Activated T-helper 9 cell treated with anti-CD3 and anti-CD28 coated beads, Interleukin-2, amount 50 U/mL, for 16 hours (primary cell): ENCODE measurements around the gene LEFTY2.
"Not testable (repeated sequence)": the region's sequence is repeated elsewhere in the genome, so short reads cannot be mapped to it uniquely, and the experiment has no call there.

ENCODE experiments used
- DNase-seq: peaks from one replicate; pipeline ENCODE4 v3.0.0-alpha.2; 2020; ENCODE audit warnings: low read depth

The LEFTY2 gene

GRCh38 chr1:225953315-225953714 lies 12.3 kb upstream of the LEFTY2 start:
- DNase-seq, result no peak

GRCh38 chr1:225950905-225951497 lies 10.0 kb upstream of the LEFTY2 start:
- DNase-seq, result no peak

GRCh38 chr1:225949041-225949440 lies 8.0 kb upstream of the LEFTY2 start:
- no peak for DNase-seq

- DNase-seq, result no peak
Measured at GRCh38 chr1:225946803-225947202, 5.8 kb upstream of the LEFTY2 start.

- no peak for DNase-seq
Measured at GRCh38 chr1:225946082-225946620, 5.1 kb upstream of the LEFTY2 start.

GRCh38 chr1:225945564-225945963 lies 4.5 kb upstream of the LEFTY2 start:
- no peak for DNase-seq

GRCh38 chr1:225944951-225945350 lies 3.9 kb upstream of the LEFTY2 start:
- DNase-seq, result no peak

- DNase-seq, result no peak
Measured at GRCh38 chr1:225944387-225944786, 3.4 kb upstream of the LEFTY2 start.

- no peak for DNase-seq
Measured at GRCh38 chr1:225943582-225943981, 2.6 kb upstream of the LEFTY2 start.

- no peak for DNase-seq
Measured at GRCh38 chr1:225942574-225942973, 1.6 kb upstream of the LEFTY2 start.

- DNase-seq, result no peak
Measured at GRCh38 chr1:225941942-225942222, 862 bp upstream of the LEFTY2 start.

GRCh38 chr1:225940385-225941151 lies 452 bp downstream of the LEFTY2 start:
- DNase-seq, result no peak

- DNase-seq, result not testable (repeated sequence)
Measured at GRCh38 chr1:225939939-225940310, 1.1 kb downstream of the LEFTY2 start.

GRCh38 chr1:225939097-225939938 lies 1.7 kb downstream of the LEFTY2 start:
- not testable (repeated sequence) for DNase-seq

GRCh38 chr1:225937048-225937968 lies 3.7 kb downstream of the LEFTY2 start:
- no peak for DNase-seq

- DNase-seq, result no peak
Measured at GRCh38 chr1:225936523-225936922, 4.5 kb downstream of the LEFTY2 start.

- not testable (repeated sequence) for DNase-seq
Measured at GRCh38 chr1:225936086-225936485, 4.9 kb downstream of the LEFTY2 start.

GRCh38 chr1:225934711-225935110 lies 6.3 kb downstream of the LEFTY2 start:
- no peak for DNase-seq

GRCh38 chr1:225933072-225933471 lies 7.9 kb downstream of the LEFTY2 start:
- DNase-seq, result no peak

- no peak for DNase-seq
Measured at GRCh38 chr1:225931270-225932136, 9.5 kb downstream of the LEFTY2 start.

GRCh38 chr1:225930566-225930965 lies 10.5 kb downstream of the LEFTY2 start:
- no peak for DNase-seq
